Activated T-helper 2 cell treated with anti-CD3 and anti-CD28 coated beads, Interferon-gamma antibody, Interleukin-2, Interleukin-4, amounts not matched to agents 10 μg/mL and 5 μg/mL and 100 μg/mL, durations not matched to agents 14 hours and 24 hours and 36 hours (primary cell): Measurements from ENCODE around the gene TPRG1. TPM values are rescaled to one million over a fixed set of nuclear protein-coding genes. Genes with fewer than 3 reads are reported as not detected.

Source experiments
- DNase-seq: peaks from one replicate; pipeline ENCODE4 v3.0.0; 2021; ENCODE audit warnings: low spot score
- H3K27ac Mint-ChIP-seq: one replicate; pipeline ENCODE4 v1.8.0; 2021; ENCODE audit warnings: mixed read lengths
- H3K27me3 Mint-ChIP-seq: one replicate; pipeline ENCODE4 v1.8.0; 2021; ENCODE audit warnings: low read depth, mixed read lengths
- H3K36me3 Mint-ChIP-seq: one replicate; pipeline ENCODE4 v1.8.0; 2021; ENCODE audit warnings: low read depth, mixed read lengths
- H3K4me1 Mint-ChIP-seq: one replicate; pipeline ENCODE4 v1.8.0; 2021; ENCODE audit warnings: low read depth, mixed read lengths
- H3K4me3 Mint-ChIP-seq: one replicate; pipeline ENCODE4 v1.8.0; 2021; ENCODE audit warnings: low read depth, mild to moderate bottlenecking, moderate library complexity, mixed read lengths
- H3K9me3 Mint-ChIP-seq: one replicate; pipeline ENCODE4 v1.8.0; 2021; ENCODE audit warnings: mixed read lengths
- intact Hi-C: fragments of 100-400 bp; cut with micrococcal nuclease; formaldehyde crosslinking; loops from one replicate; pipeline ENCODE4 v1.15.1; 2023
- total RNA-seq: library from RNA; stranded (reverse); gene quantifications from 2 replicates; pipeline ENCODE4 v1.2.3, GENCODE V29; 2022

The TPRG1 gene
- total RNA-seq, 1 donor from 2014 or later = 91.8 TPM

DNA sequence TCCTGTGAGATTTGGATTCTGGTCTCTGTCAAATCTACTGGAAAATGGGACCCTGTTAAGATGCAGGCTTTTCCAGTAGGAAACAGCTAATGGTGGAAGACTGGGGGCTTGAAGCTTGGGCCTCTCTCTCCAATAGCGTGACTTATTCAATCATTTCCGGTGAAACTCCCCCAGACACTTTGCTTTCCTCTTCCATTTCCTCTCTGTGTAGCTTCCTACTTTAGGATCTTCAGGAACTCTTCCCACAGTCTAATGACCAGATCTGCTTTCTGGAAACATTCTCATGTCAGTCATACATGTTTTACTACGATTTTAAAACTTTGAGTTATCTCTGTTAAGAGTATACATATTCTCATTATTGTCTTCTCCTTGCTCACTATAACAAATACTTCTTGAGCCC, 28.0 kb upstream of the TPRG1 start:
- H3K4me3 Mint-ChIP-seq = no peak overlapping the region
- H3K4me1 Mint-ChIP-seq = peaks cover 32% of the 10 kb centered on the region
- no peak for DNase-seq
- peaks cover 15% of the 10 kb centered on the region for H3K27me3 Mint-ChIP-seq
- intact Hi-C loops = loop anchor here (10.0 kb wide), 3 partner anchors 319 to 1169 kb away; no protein-coding TSS in a partner anchor
- no peak overlapping the region for H3K27ac Mint-ChIP-seq
- H3K36me3 Mint-ChIP-seq = no peaks in the 10 kb centered on the region
- no peaks in the 10 kb centered on the region for H3K9me3 Mint-ChIP-seq

DNA sequence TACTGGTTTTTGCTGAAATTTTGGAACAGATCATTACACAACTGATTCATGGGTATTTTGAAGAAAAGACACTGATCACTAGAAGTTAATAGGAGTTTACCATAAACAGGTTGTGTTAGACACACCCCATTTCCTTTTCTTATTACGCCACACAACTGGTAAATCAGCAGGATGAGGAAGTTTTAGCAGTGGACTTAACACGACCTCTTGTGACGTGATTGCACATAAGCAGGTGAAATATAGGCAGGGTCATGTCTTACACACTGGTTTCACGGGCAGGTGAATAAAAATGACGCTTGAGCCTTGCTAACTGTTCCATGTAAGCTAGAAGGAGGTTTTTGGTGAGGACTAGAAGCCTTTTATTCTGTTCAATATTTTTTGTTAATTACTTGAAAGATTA, 27.1 kb upstream of the TPRG1 start:
- peaks cover 40% of the 10 kb centered on the region for H3K4me1 Mint-ChIP-seq
- DNase-seq = peak; percentile 12
- no peak overlapping the region for H3K27ac Mint-ChIP-seq
- H3K4me3 Mint-ChIP-seq = no peak overlapping the region
- intact Hi-C loops = loop anchor here (5.0 to 10.0 kb wide), 5 partner anchors 227 to 1170 kb away; no protein-coding TSS in a partner anchor
- peaks cover 14% of the 10 kb centered on the region for H3K27me3 Mint-ChIP-seq
- H3K9me3 Mint-ChIP-seq = no peaks in the 10 kb centered on the region
- H3K36me3 Mint-ChIP-seq = no peaks in the 10 kb centered on the region

DNA sequence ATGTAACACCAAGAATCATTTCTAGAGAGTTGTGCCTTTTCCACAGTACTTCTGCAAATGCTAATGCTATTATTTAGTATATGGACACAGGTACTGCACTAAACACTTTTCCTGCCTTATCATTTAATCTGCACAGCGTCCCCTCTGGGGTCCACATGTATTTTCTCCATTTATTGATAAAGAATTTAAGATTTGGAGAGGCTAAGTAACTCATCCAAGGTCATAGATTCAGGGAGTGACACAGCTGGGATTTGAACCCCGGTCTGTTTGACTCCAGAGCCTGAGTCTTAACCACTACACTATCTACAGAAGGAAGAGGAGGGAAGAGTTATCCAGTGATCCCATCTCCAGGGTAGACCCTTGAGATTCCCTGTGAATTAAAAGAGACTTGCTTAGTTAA, 24.9 kb upstream of the TPRG1 start:
- no peak overlapping the region for H3K27ac Mint-ChIP-seq
- intact Hi-C loops = loop anchor here (5.0 to 10.0 kb wide), 5 partner anchors 230 to 1172 kb away; no protein-coding TSS in a partner anchor
- H3K36me3 Mint-ChIP-seq = no peaks in the 10 kb centered on the region
- peaks cover 12% of the 10 kb centered on the region for H3K27me3 Mint-ChIP-seq
- no peak for DNase-seq
- no peaks in the 10 kb centered on the region for H3K9me3 Mint-ChIP-seq
- H3K4me1 Mint-ChIP-seq = peaks cover 47% of the 10 kb centered on the region
- no peak overlapping the region for H3K4me3 Mint-ChIP-seq

DNA sequence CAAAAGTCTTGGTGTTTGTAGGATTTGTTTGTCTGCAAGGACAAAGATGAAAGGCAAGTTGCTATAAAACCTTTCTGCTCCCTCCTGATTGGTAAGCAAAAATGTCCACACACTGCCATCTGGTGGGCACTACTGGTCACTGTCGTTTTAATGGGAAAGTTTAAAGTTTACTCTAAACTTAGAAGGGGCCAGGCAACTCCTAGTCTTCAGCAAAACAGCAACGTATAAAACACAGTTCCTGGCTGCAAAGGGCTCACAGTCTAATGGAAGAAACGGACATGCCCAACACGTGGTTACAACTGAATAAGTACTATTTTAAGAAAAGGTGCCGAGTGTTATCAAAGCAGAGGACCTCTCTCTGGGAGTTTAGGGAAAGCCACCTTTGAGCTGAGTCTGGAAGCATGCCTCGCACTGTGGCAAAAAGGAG, 23.7 kb upstream of the TPRG1 start:
- intact Hi-C loops = loop anchor here (1.0 to 10.0 kb wide), 9 partner anchors 89 to 1409 kb away; no protein-coding TSS in a partner anchor
- no peak overlapping the region for H3K4me3 Mint-ChIP-seq
- H3K27me3 Mint-ChIP-seq = peaks cover 7% of the 10 kb centered on the region
- H3K4me1 Mint-ChIP-seq = peaks cover 41% of the 10 kb centered on the region
- H3K27ac Mint-ChIP-seq = no peak overlapping the region
- peak; percentile 52 for DNase-seq
- no peaks in the 10 kb centered on the region for H3K9me3 Mint-ChIP-seq
- H3K36me3 Mint-ChIP-seq = no peaks in the 10 kb centered on the region

DNA sequence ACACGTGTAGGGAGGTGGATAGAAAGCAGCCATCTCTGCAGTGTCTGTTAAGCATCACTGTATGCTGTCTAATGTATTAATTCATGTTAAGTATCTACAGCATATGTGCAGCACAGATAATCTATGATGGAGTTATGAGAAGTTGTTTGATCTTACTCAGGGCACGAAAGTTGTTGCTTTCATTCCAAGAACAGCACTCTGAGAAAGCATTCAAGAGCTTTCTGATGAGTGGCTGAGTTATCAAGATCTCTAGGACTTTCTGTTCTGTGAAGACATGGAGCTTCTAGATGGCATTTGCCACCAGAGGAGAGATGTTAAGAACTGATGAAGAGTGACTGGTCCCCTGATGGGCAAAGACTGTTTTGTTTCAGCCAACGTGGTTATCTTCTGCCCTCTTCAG, 22.6 kb upstream of the TPRG1 start:
- no peak overlapping the region for H3K27ac Mint-ChIP-seq
- H3K9me3 Mint-ChIP-seq = no peaks in the 10 kb centered on the region
- no peak for DNase-seq
- H3K4me3 Mint-ChIP-seq = no peak overlapping the region
- peaks cover 34% of the 10 kb centered on the region for H3K4me1 Mint-ChIP-seq
- H3K27me3 Mint-ChIP-seq = peaks cover 7% of the 10 kb centered on the region
- H3K36me3 Mint-ChIP-seq = no peaks in the 10 kb centered on the region
- intact Hi-C loops = loop anchor here (1.0 to 10.0 kb wide), 9 partner anchors 17 to 1174 kb away; no protein-coding TSS in a partner anchor

DNA sequence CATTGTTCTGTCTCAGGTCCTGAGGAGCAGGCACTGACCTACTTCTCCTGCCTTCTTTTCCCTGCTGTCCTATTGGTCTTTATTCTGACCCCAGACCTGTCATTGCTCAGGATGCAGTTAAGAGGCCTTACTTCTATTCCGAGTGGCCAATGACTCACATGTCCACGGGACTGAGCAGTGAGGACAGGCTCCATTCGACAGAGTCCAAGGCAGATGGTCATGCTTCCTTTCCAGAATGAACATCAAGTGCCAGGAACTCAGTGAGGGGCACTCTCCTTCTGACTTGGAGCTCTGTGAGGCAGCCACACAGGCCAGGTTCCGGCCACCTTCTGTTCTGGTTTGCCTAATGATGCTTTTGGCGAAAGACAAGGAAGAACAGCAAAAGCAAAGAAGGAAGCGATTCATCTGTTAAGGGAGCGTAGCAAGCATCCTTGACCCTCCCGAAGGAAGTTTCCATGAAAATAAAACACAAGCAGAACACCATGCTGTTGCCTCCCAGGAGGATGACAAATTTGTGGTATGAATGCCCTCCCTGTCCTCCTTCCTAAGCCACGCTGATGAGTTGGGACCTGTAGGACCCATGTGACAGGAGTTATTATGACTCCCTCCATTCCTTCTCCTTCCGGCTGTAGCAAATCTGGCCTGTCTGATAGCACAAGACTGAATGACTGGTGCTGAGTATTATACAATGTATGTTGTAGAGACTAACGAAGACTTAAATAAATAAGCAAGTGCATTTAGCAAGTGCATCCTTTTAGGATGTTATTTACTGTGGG, 14.4 kb upstream of the TPRG1 start:
- peaks cover 5% of the 10 kb centered on the region for H3K4me1 Mint-ChIP-seq
- H3K36me3 Mint-ChIP-seq = no peaks in the 10 kb centered on the region
- no peaks in the 10 kb centered on the region for H3K9me3 Mint-ChIP-seq
- intact Hi-C loops = no loop called here
- peaks cover 14% of the 10 kb centered on the region for H3K27me3 Mint-ChIP-seq
- H3K4me3 Mint-ChIP-seq = no peak overlapping the region
- no peak for DNase-seq
- no peak overlapping the region for H3K27ac Mint-ChIP-seq

DNA sequence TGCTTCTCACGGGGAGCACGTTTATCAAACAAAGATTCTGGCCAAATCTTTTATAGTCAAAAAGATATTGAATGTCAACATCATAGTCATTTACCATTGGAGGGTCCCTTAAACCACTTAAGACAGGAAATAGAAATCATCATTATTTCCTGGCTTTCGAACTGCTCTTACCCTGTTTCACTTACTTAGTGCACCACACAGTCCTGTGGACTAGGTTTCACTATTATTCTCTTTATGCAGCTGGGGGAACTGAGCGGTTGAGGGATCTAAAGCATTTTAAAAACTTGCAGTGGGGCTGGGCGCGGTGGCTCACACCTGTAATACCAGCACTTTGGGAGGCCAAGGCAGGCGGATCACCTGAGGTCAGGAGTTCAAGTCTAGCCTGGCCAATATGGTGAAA, 13.7 kb upstream of the TPRG1 start:
- no peak for DNase-seq
- H3K4me3 Mint-ChIP-seq = no peak overlapping the region
- H3K36me3 Mint-ChIP-seq = no peaks in the 10 kb centered on the region
- peaks cover 5% of the 10 kb centered on the region for H3K4me1 Mint-ChIP-seq
- H3K27me3 Mint-ChIP-seq = peaks cover 14% of the 10 kb centered on the region
- no peaks in the 10 kb centered on the region for H3K9me3 Mint-ChIP-seq
- intact Hi-C loops = no loop called here
- no peak overlapping the region for H3K27ac Mint-ChIP-seq

DNA sequence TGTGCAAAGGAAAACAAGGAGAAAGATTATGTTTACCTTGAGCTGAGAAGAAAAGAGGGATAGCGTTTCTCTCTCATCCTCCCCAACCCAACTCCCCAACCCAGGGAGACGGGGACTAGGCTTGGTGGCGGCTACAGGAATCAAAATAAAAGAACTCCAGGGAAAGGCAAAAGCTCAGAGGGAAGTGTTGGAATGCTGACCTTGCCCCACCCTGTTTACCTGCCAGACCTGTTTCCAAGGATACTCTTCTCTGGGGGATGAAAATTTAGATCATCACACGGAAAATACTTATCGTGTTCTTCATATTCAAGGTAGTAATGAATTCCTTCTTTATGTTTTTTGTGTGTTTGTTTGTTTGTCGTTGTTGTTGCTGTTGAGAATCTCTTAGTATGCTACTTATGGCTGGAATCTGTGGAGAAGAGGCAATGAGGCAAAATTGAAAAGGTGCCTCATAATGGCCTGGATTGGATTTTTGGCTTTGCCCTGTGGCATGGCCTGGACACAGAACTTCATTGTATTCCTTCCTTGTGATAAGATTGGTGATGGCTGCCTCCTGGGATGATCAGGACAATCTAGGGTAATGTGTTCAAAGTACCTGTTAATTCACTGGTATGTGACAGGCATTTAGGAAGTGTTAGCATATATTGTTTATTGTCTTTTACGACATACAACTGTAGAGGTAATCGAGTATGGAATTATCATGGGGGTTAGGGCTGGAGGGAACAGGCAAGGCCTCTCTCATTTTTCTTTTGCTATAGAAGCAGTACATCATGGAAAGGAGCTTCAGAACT, 11.1 kb upstream of the TPRG1 start:
- Mint-ChIP-seq H3K27me3 (peaks cover 11% of the 10 kb centered on the region), H3K27ac (no peak overlapping the region), H3K4me1 (peaks cover 5% of the 10 kb centered on the region), H3K36me3 (no peaks in the 10 kb centered on the region), H3K9me3 (no peaks in the 10 kb centered on the region), H3K4me3 (no peak overlapping the region)
- intact Hi-C loops = no loop called here
- no peak for DNase-seq

DNA sequence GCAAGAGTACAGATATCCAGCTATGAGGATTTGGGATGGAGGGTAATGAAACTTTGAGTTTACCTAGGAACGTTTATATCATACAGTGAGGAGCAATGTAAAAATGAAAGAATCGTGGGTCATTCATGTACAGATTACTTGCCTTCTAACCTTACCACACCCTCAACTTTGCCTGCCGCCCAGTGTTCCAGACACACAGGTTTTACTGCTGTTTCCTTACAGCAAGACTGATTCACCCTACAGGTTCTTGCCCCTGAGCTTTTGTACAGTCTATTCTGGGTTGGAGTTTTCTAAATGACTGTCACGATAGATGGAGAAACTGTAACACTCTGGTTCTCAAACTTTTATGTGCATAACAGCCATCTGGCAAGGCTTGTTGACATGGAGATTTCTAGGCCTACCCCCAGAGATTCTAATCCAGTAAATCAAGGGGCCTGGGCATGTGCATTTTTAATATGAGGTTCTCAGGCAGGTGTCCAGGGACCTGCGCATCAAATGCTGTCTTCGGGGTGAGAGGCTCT, 6.6 kb upstream of the TPRG1 start:
- Mint-ChIP-seq H3K27me3 (peaks cover 9% of the 10 kb centered on the region), H3K36me3 (no peaks in the 10 kb centered on the region), H3K27ac (no peak overlapping the region), H3K4me3 (no peak overlapping the region), H3K9me3 (no peaks in the 10 kb centered on the region), H3K4me1 (peaks cover 3% of the 10 kb centered on the region)
- DNase-seq = no peak
- intact Hi-C loops = no loop called here

DNA sequence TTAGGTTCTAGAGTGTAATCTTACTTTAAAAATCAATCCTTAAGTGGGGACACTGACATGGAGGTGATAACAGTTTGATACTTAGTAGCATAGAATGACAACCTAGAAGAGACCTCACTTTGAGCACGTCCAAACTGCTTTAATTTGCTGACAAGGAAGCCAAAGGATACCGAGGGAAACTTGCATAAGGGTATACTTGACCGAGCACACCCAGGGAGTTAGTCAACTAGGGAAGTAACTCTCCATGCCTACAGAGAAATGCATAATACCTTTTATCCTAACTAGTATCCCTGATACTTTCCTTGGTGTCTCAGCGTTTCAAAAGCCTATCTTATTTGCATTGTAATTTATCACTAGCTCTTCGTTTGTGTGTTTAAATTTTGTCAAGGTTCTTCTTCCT, 5.5 kb upstream of the TPRG1 start:
- Mint-ChIP-seq H3K4me3 (no peak overlapping the region), H3K9me3 (no peaks in the 10 kb centered on the region), H3K27me3 (peaks cover 3% of the 10 kb centered on the region), H3K4me1 (peaks cover 3% of the 10 kb centered on the region), H3K36me3 (no peaks in the 10 kb centered on the region), H3K27ac (no peak overlapping the region)
- DNase-seq = no peak
- intact Hi-C loops = no loop called here

DNA sequence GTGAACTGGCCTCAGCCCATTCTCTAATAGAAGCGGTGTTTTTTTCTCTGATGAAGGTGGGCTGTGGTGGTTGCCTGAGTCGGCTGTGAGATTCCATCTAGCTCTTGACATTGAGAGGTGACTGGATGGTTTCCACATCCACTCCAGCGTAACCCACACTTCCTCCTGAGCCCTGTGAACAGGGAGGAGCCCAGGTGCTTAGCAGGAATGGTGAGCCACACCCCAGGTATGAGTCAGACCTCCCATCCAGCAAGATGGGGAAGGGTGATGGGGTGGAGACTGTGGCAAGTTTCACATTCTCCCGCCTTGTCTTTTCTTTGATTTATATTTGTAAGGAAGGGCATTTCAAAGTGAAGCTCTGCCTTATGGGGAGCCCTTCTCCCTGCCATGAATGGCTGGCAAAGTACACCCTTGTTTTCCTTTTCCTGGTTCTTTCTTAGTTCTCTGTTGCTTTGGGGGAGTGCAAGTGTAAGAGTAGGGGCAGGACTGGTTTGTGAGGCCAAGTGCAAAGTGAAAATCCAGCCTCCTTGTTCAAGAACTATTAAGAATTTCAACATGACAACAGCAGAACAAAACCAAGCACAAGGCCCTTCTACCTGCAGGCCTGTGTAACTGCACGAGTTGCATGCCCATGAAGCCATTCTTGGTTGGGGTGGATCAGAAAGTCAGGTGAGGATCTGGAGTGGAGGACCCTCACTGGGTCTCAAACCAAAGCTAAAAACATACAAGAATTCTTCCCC, 4.6 kb upstream of the TPRG1 start:
- intact Hi-C loops = no loop called here
- Mint-ChIP-seq H3K4me1 (peaks cover 3% of the 10 kb centered on the region), H3K27ac (no peak overlapping the region)

DNA sequence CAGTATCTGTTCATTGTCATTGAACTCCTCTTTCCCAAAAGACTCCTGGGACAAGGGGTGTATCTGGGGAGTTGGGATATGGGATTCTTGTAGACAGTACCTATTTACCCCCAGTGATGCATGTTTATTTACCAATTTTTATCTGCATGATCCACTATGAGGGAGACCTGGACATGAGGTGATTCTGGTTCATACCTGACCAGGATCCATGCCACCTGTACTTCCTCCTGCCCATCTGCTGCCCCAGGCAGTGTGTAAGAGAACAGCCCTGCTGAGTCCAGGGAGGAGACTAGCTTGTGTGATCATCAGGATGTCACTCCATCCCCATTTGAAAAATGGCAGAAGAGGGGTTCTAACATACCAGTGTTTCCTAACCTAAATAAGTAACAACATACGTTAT, 3.1 kb upstream of the TPRG1 start:
- H3K27me3 Mint-ChIP-seq = no peaks in the 10 kb centered on the region
- H3K4me3 Mint-ChIP-seq = no peak overlapping the region
- H3K4me1 Mint-ChIP-seq = peaks cover 11% of the 10 kb centered on the region
- intact Hi-C loops = no loop called here
- no peaks in the 10 kb centered on the region for H3K36me3 Mint-ChIP-seq
- no peak for DNase-seq
- H3K9me3 Mint-ChIP-seq = no peaks in the 10 kb centered on the region
- no peak overlapping the region for H3K27ac Mint-ChIP-seq

More for the DNA sequence above, 4.6 kb upstream of the TPRG1 start:
- Mint-ChIP-seq H3K4me3 (no peak overlapping the region), H3K9me3 (no peaks in the 10 kb centered on the region), H3K36me3 (no peaks in the 10 kb centered on the region), H3K27me3 (peaks cover 3% of the 10 kb centered on the region)
- DNase-seq = no peak
